NCI-H226 (cell line): Measurements from ENCODE around the gene DYDC2.

Source experiments
- DNase-seq: peaks from one replicate; pipeline ENCODE4 v3.0.0-alpha.2; 2015

DYDC2 gene

DNA sequence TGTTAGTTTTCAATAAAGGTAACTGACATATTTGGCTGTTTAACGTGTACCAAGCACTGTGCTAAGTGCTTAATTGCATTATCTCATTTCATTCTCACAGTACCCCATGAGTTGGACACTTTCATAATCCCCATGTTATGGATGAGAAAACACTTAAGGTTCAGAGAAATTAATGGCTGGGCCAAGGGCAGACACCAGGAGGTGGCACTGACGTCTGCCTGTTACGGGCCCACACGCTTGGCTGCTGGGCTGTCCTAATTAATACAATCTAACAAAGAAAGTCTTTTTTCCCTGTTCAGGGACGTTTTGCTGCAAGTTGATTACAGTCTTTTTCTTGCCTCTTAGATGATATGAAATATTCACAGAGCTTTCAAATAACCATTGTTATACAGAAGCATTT, 16.1 kb downstream of the DYDC2 start:
- DNase-seq, result no peak

DNA sequence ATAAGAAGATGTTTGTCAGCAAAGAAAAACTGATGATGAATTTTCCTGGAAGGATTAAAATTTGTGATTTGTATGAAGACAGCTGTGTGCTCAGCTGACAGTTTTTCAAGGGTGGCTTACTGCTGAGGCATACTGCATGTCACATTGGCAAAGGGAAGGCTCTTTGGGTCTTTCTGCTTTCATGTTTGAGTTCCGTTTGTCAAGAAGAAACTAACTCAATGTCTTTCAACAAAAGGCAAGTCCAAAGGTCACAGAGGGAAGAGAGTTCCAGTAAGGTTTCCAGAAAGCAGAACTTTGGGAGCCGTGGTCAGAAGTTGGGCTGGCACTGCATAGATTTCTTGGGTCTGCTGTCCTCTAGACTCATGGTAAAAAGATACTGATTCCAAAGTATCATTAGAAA, 16.9 kb downstream of the DYDC2 start:
- DNase-seq, result no peak

DNA sequence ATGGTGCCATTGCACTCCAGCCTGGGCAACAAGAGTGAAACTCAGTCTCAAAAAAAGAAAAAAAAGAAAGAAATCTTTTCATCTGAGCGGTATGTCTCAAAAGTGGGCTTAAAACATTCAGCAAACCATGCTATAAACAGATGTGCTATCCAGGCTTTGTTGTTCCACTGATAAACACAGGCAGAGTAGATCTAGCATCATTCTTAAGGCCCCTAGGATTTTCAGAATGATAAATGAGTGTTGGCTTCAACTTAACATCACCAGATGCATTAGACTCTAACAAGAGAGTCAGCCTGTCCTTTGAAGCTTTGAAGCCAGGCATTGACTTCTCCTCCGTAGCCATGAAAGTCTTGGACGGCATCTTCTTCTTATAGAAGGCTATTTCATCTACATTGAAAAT, 23.1 kb downstream of the DYDC2 start:
- DNase-seq, result no peak

GRCh38 chr10:80380185-80380584, 23.6 kb downstream of the DYDC2 start:
- DNase-seq, result no peak

DNA sequence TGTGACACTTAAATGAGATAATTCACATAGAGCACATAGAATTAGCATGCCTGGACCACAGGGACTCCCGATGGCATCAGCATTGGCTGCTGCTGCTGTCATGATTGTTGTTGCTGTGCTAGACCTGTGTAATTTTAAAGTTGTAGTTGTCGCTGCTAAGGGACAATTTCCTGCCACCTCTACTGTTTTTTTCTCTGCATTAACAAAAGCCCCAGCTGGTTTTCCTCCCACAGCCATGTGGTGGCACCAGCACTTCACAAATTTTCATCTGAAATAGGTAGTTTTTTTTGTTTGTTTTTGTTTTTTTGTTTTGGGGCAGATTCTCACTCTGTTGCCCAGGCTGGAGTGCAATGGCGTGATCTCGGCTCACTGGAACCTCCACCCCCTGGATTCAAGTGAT, 26.4 kb downstream of the DYDC2 start:
- no peak for DNase-seq

GRCh38 chr10:80390740-80391139, 34.2 kb downstream of the DYDC2 start:
- no peak for DNase-seq

DNA sequence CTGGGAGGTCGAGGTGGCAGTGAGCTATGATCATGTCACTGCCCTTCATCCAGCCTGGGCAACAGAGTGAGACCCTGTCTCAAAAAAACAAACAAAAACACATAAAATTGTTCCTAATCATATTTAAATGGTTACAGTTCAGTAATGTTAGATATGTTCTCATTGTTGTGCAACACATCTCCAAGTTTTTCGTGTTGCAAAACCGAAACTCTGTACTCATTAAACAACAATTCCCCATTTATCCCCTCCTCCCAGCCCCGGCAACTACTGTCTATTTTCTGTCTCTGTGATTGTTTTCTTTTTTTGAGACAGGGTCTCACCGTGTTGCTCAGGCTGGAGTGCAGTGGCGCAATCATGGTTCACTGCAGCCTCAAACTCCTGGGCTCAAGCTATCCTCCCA, 35.7 kb downstream of the DYDC2 start:
- no peak for DNase-seq

DNA sequence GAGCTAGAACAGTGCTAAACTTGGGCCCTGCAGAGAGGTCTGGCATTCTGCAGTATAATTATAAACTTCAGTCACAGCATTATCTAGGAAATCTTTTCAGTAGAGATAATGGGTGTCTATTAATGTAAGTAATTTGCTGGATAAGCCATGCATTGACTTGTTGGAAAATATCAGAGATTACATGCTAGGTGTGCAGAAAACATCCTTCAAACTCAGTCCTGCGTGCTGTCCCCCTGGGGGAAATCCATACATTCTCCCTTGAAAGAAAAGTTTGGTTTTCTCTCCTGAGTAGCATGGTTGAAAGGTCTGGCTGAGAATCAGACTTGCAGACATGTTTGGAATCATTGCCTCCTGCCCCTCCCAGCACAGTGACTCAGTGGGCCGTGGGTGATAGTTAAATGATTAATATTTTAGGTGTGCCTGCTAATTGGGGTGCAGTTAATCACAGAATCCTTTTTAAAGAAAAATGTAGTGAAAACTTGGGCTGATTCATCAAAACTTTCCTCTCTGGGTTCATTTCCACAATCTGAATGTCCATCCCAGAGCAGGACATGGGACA, 37.9 kb downstream of the DYDC2 start:
- no peak for DNase-seq

DNA sequence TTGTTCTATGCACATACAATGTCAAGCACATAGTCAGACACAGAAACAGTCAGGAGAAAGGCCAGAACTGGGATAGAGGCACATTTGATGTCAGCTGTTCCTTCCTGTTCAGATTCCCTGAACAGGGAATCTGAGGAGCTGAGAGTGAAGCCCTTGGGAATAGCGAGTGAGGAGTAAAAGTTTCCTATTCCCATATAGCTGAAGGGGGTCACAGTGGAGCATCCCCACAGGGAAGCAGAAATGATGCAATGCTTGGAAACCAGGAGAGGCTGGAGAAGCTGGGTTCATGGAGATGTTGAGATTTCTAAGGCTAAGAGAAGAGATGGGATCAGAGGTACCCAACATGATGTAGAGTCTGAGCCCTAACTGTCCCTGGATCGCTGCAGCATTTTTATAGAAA, 40.4 kb downstream of the DYDC2 start:
- no peak for DNase-seq

- no peak for DNase-seq
These were observed 43.7 kb downstream of the DYDC2 start for GRCh38 chr10:80400136-80400804.

- no peak for DNase-seq
These were observed 48.5 kb downstream of the DYDC2 start for GRCh38 chr10:80405035-80405434.

DNA sequence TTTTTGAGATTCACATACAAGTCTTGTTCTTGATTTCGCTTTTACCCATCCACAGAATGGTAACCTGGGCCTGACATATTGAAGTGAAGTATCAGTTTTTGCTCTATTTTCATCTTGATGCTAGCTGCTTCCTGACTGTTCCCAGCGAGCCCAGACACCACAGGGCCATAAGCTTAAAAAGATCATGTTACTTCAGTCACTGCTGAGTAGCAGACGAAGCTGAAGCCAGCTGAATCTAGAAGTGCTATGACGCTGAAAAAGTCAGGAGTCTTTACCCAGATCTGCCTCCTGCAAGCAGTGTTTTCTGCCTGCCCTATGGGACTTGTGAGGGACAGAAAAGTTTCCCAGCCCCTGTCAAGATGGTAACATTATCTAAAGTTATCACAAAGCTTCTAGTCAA, 49.0 kb downstream of the DYDC2 start:
- DNase-seq, result no peak

- no peak for DNase-seq
These were observed 49.6 kb downstream of the DYDC2 start for GRCh38 chr10:80406204-80406603.

DNA sequence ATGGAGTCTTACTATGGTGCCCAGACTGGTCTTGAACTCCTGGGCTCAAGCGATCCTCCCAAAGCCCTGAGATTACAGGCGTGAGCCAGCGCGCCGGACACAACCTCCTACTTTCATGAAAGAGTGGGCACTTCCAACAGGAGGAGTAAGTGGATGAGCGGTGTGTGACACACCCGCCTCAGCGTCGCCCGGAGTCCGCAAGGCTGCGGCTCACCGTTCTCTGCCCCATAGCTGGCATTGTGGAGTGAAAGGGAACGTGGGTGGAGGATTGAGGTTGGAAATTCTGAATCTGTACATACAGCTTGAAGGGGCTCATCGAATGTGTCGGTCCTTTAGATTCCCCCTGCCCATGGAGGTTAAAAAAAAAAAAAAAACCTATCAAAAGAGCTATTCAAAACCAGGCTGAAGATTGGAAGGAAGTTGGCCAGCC, 51.2 kb downstream of the DYDC2 start:
- DNase-seq, result no peak

DNA sequence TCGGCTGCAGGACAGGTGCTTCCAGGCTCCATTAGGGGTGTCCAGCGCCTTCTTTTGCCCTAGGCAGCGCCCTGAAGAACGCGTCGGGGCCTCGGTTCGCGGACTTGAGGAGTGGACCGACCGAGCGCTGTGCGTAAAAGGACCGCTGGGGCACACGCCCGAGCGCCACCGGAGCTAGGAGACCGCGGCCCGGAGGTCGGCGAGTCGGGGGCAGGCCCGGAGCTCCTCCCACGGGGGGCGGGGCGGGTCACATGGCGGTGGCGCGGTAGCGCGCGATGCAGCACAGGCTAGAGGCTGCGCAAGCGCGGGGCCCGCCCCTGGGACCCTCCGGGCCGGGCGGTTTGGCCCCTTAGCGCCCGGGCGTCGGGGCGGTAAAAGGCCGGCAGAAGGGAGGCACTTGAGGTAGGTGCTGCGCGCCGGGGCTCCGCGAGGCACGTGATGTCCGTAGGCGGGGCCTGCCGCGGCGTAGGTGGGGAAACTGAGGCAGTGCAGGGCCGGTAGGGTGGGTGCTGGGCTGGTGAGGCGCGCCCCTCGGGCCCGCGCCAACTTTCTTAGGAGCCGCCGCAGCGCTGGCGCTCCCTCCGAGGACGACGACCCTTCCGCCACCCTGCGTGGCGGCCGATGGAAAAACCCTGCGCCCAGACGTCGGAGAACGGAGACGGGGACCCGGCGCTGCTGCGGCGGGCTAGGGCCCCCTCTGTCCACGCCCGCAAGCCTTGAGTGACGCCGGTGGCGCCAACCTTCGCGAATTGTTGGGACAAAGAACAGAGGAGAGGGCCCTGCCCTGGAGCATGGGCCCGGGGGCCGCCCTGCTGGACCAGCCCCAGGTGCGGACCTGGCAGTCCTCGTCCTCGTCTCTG, 51.9 kb downstream of the DYDC2 start, which contains the start of gene PRXL2A:
Gene PRXL2A, plus strand, starts transcription at position 310 of the 860 bp plus-strand sequence. CDS start 11,917 bp downstream, outside the sequence.
- DNase-seq, result no peak

DNA sequence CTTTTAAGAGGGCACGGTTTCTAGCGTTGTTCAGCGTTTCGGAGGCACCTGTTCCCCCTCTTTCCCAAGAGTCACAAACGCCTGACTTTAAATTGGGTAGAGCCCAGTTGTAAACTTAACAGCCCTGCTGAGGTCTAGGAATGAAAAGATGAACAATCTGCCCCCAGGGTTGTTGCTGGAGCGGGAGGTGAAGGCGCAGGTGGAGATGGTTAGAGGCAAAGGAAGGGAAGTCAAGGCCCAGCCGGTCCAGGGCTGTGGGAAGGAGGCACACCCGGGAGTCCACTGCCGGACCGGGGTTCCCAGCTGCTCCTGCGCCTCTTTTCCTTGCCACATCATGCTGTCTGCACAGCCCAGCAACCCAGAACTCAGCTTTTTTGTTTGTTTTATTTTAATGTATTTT, 52.5 kb downstream of the DYDC2 start:
- DNase-seq, result no peak

GRCh38 chr10:80410122-80410521, 53.5 kb downstream of the DYDC2 start:
- DNase-seq, result no peak

- DNase-seq, result no peak
These were observed 54.1 kb downstream of the DYDC2 start for GRCh38 chr10:80410578-80411145.

- DNase-seq, result no peak
These were observed 54.7 kb downstream of the DYDC2 start for GRCh38 chr10:80411267-80411668.

DNA sequence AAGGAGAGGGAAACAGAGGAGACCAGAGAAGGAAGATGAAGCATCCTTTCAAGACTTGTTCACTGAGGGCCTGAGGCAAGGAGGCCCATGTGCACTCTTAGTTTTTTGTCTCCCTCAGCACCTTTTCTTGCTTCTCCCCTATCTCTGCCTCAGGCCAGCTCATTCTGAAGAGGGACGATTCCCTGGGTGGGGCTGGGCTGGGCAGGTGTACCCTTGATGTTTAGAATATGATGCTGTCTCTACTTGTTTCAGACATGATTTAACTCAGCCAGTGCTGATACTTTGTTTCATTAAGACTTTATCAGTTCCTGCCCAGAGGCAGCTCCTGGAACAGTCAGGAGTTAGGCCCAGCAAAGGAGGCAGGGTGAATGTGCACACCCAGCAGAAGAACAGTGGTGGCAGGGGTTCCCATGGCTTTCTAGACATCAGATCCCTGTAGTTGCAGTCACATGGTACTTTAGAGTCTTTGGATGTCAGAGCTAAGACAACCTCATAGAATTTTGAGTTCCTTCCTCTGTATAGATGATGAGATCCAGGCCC, 55.2 kb downstream of the DYDC2 start:
- no peak for DNase-seq

DNA sequence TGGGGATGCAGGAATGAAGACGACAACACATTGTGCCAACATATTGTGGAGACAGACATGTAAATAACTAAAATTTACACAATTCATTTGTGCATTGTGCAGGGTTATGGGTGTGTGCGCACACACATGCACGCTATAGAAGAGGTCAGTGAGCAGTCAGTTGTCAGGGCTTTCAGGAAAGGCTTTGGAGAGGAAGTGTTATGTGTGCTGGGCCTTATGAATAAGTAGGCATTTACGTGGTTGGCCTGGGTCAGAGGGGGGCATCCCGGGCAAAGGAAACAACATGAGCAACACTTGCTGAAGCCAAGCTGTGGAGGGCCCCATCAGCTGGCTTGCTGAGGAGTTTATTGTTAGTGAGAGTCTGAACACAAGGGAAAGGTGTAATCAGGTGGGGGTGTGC, 55.9 kb downstream of the DYDC2 start:
- no peak for DNase-seq

DNA sequence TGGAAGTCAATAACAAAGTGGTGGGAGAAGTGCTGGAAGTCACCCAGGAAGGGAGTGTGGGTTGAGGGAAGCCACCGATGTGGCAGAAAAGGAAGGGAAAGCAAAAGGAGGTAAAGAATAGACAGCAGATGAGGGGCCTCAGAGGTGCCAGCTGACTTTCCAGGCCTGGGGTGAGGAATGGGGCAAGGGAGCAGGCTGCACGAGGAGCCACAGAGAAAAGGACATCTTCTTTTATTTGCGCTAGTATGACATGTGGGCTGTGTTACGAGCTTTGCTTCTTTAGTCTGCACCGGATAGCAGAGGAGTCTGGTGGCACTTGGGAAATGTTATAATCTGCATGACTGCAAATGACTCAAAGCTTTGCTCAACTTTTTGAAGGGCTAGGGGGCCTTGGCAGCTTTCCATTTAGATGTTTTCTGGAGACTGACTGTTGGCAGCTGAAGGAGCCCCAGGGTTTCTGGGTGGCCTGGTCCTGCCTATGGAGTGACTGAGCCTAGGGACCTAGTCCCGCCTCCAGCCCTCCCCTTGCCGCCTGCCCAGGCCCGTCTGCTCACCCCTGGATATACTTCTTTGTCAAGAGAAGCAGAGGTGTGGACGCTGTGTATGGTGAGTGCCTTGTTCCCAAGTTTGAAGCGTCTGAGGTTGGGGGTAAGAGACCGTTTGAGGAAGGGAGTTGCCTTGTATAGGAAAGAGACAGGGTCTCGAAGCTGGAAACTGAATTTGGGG, 56.9 kb downstream of the DYDC2 start:
- no peak for DNase-seq
